NB4 (cell line): ENCODE measurements around the gene ECSIT.

Experiments used
- DNase-seq: peaks from one replicate; pipeline ENCODE4 v3.0.0; 2010; ENCODE audit warnings: low read depth
- H3K4me3 ChIP-seq: one replicate; pipeline ENCODE4 v1.5.1; 2011; ENCODE audit warnings: mild to moderate bottlenecking, low read depth, low read length, moderate library complexity
- MAX ChIP-seq: IDR thresholded peaks from 2 replicates; pipeline ENCODE4 v1.6.1; 2011; ENCODE audit warnings: low read depth, low read length
- MYC ChIP-seq: IDR thresholded peaks from 2 replicates; pipeline ENCODE4 v1.6.1; 2011; ENCODE audit warnings: low read depth, low read length
- POLR2A ChIP-seq: IDR thresholded peaks from 2 replicates; pipeline ENCODE4 v1.6.1; 2011; ENCODE audit warnings: mild to moderate bottlenecking; ENCODE audit not compliant: insufficient read length; ENCODE audit errors: extremely low read depth
- TF ChIP-seq, protein P1 (sequence below): IDR thresholded peaks from one replicate; pipeline ENCODE4 v1.5.1; 2012; ENCODE audit warnings: low read depth, low read length

ECSIT gene

DNA sequence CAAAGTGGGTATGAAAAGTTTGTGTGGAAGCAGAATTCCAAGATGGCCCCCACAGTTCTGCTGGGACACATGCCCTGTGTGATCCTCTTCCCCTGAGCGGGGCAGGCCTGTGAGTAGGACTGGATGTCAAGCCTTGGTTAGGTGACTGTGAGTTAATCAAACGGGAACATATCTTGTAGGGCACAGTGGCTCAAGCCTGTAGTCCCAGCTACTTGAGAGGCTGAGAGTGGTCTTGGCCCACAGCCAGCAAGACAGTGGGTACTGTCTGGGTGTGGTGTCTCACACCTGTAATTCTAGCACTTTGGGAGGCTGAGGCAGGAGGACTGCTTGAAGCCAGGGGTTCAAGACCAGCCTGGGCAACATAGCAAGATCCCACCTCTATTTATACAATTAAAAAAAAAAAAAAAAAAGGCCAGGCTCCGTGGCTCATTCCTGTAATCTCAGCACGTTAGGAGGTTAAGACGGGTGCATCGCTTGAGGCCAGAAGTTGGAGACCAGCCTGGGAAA is 29.7 kb downstream of the ECSIT start:
- TF ChIP-seq, protein P1, sequence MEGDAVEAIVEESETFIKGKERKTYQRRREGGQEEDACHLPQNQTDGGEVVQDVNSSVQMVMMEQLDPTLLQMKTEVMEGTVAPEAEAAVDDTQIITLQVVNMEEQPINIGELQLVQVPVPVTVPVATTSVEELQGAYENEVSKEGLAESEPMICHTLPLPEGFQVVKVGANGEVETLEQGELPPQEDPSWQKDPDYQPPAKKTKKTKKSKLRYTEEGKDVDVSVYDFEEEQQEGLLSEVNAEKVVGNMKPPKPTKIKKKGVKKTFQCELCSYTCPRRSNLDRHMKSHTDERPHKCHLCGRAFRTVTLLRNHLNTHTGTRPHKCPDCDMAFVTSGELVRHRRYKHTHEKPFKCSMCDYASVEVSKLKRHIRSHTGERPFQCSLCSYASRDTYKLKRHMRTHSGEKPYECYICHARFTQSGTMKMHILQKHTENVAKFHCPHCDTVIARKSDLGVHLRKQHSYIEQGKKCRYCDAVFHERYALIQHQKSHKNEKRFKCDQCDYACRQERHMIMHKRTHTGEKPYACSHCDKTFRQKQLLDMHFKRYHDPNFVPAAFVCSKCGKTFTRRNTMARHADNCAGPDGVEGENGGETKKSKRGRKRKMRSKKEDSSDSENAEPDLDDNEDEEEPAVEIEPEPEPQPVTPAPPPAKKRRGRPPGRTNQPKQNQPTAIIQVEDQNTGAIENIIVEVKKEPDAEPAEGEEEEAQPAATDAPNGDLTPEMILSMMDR: no peak
- TF ChIP-seq MYC (no peak), MAX (no peak)
- H3K4me3 ChIP-seq: no peak overlapping the region

GRCh38 chr19:11496391-11497163 is 32.4 kb downstream of the ECSIT start:
- DNase-seq: peak; percentile 79
- no peak overlapping the region for H3K4me3 ChIP-seq
- TF ChIP-seq, protein P1: peak; percentile 84
- TF ChIP-seq POLR2A: no peak

More for the DNA sequence above, 29.7 kb downstream of the ECSIT start:
- DNase-seq: no peak

DNA sequence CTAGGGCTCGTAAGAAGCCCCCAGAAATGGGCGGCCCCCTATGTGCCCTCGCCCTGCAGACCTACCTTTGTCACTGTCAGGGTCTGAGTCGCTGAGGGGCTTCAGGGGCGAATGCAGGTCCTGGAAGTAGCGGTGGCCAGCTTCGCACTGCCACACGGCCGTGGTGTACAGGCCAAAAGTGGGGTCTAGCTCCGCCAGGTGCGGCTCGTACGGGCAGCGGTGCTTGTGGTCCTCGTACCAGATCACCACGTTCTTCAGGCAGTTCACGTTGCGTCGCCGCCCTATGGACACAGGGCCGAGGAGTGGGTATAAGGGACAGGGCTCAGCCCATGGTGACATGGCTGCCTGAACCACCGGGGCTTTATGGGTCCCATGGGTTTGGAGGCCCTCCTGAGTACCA is 33.0 kb downstream of the ECSIT start:
- TF ChIP-seq, protein P1: no peak
- TF ChIP-seq POLR2A (no peak), MAX (no peak), MYC (no peak)
- no peak overlapping the region for H3K4me3 ChIP-seq
- DNase-seq: no peak

DNA sequence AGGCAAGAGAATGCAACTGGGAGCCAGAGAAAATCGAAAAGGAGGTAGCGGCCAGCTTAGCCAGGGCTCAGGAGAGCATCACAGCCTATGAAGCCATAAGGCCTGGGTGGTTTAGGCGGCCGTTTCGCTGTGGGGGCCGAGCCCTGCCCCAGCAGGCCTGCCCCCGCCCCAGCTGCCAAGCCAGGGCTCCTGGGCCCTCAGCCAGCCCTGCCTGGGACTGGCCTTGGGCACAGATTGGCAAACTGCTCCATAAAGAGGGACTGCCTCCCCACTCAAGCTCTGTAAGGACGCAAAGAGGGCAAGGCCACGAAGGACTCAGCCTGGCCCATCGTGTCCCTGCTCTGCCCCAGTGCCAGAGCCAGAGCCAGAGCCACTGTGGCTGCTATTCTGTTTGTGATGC is 33.5 kb downstream of the ECSIT start:
- H3K4me3 ChIP-seq: no peak overlapping the region

DNA sequence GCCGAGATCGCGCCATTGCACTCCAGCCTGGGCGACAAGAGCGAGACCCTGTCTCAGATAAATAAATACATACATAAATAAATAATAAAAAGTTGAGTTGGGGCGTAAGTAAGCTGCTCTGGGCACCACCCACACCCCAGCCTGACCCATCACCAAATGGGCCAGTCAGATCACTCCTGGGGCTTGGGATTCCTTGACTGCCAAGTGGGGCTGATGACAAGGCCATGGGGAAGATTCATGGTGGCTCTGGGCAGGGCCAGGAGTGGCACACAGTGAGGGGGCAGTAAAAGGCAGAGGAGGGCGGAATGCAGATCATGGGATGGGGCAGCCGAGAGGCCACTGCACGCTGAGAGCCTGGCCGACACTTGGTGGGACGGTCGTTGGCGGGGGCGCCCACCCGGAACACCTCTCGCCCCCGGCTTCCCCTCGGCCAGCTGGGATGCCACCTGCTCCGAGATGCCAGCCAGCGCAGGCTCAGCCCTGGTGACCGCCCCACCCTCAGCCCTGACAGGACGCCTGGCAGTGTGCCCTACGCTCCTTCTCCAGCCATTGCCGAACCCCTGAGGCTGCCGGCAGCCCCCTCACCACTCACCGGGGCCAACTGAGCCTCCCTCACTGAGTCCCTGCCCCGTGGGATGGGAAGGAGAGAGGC is 34.2 kb downstream of the ECSIT start:
- TF ChIP-seq, protein P1: no peak
- TF ChIP-seq MAX: no peak
- no peak for TF ChIP-seq POLR2A
- TF ChIP-seq MYC: no peak
- DNase-seq: no peak
- H3K4me3 ChIP-seq: no peak overlapping the region

More for the DNA sequence above, 33.5 kb downstream of the ECSIT start:
- no peak for DNase-seq
- TF ChIP-seq MAX: no peak
- TF ChIP-seq MYC: no peak
- TF ChIP-seq POLR2A: no peak
- TF ChIP-seq, protein P1: no peak
